Psoas muscle (tissue), 8 donors: ENCODE measurements around the gene OOSP2. TPM values are rescaled to one million over a fixed set of nuclear protein-coding genes. Genes with fewer than 3 reads are reported as not detected.

Experiments used
- ATAC-seq, 4 donors: fragments of 200-7000 bp; cut with Tn5 transposase; one replicate each; pipeline ENCODE4 v1.9.1; 2020; ENCODE audit warnings: moderate library complexity in 3 of 4, mild to moderate bottlenecking in 2 of 4
- DNase-seq, 2 donors: peaks; one replicate each; pipeline ENCODE4 v3.0.0-alpha.2; 2020
- H3K27ac ChIP-seq: fragments of 200-600 bp; one replicate; pipeline ENCODE4 v1.8.0; 2022
- H3K27me3 ChIP-seq, 3 donors: fragments of 200-600 bp in 1 of 3; one replicate each; pipeline versions ENCODE4 v1.6.1 to v1.8.0; 2013 to 2022; ENCODE audit warnings: low read length in 2 of 3, mild to moderate bottlenecking in 2 of 3, moderate library complexity in 1 of 3; ENCODE audit not compliant: insufficient read depth in 3 of 3
- H3K36me3 ChIP-seq, 2 donors: fragments of 200-600 bp in 1 of 2; one replicate each; pipeline versions ENCODE4 v1.6.1 to v1.8.0; 2013 to 2022; ENCODE audit warnings: low read depth in 1 of 2, mild to moderate bottlenecking in 1 of 2, moderate library complexity in 1 of 2; ENCODE audit not compliant: insufficient read depth in 1 of 2
- H3K4me1 ChIP-seq: fragments of 200-600 bp; one replicate; pipeline ENCODE4 v1.8.0; 2022
- H3K4me3 ChIP-seq: fragments of 200-600 bp; one replicate; pipeline ENCODE4 v1.8.0; 2022; ENCODE audit warnings: mild to moderate bottlenecking
- H3K9me3 ChIP-seq: fragments of 200-600 bp; one replicate; pipeline ENCODE4 v1.8.0; 2022
- CTCF ChIP-seq: fragments of 200-600 bp; IDR thresholded peaks from one replicate; pipeline ENCODE4 v1.8.0; 2022; ENCODE audit warnings: antibody characterized with exemption
- WGBS, 3 donors: extraction: QIAGEN DNeasy Blood & Tissue Kit; methylation state at CpG; one replicate each; pipeline versions ENCODE4 v1.1.6 to v1.1.7; 2013; 5-methylcytosine and 5-hydroxymethylcytosine counted together
- intact Hi-C, 2 donors: fragments of 100-400 bp; cut with DNase I; formaldehyde crosslinking; loops; one replicate each; pipeline versions ENCODE4 v1.11.0 to v1.14.2; 2022
- polyA plus RNA-seq, 3 donors: library from polyadenylated mRNA; stranded (reverse); fragments of 200-250 nt; gene quantifications; one replicate each; pipeline ENCODE4 v1.2.3, GENCODE V29; 2013
- total RNA-seq, 4 donors: library from RNA; stranded (reverse); fragmentation: NEBNext Ultra II Directional in 2 of 4; extraction: Animal tissue kit (Norgen Biotek cat#: 25700) in 2 of 4; gene quantifications; one replicate each; pipeline versions ENCODE4 v1.2.1 to v1.2.4, GENCODE V29; 2021 to 2023
- donor health status: healthy with polysubstance abuse.
- donor health status: DM: no; HTN: no; CAD: no; lungs with moderate emphysema.
- donor health status: Bipolar disorder and iron deficiency.
- donor health status: healthy.
- donor health status: DM: yes; HTN: yes; CAD: no.
- donor health status: DM: no; HTN: no; CAD: no.
- donor health status: DM: no; HTN: no; CAD: no.
- donor health status: DM: yes; HTN: yes; CAD: no.

The OOSP2 gene
- total and polyA plus RNA-seq, 7 donors: not detected

DNA sequence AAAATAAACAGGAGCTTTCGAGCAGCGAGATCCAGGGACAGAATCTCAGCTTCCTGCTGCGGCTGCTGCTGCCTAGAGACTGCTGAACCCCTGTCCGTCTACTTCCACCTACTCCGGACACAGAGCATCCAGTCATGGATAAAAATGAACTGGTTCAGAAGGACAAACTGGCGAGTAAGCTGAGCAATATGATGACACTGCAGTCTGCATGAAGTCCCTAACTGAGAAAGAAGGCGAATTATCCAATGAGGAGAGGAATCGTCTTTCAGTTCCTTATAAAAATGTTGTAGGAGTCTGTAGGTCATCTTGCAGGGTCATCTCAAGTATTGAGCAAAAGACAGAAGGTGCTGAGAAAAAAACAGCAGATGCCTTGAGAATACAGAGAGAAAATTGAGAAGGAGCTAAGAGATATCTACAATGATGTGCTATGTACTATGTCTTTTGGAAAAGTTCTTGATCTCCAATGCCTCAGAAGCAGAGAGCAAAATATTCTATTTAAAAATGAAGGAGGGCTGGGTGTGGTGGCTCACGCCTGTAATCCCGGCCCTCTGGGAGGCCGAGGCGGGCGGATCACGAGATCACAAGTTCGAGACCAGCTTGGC lies 37.1 kb downstream of the OOSP2 start:
- intact Hi-C loops: no loop called here
- ATAC-seq: no peak
- WGBS, 3 donors: 75 to 81% (median 79%) methylated on average over 15 of the region's 15 CpGs

GRCh38 chr11:60077981-60078380 lies 37.8 kb downstream of the OOSP2 start:
- Histone ChIP-seq H3K9me3 (no peaks in the 10 kb centered on the region), H3K27ac (no peak overlapping the region), H3K27me3 (no peaks in the 10 kb centered on the region), H3K4me1 (no peaks in the 10 kb centered on the region), H3K36me3 (no peaks in the 10 kb centered on the region), H3K4me3 (no peak overlapping the region)
- intact Hi-C loops: no loop called here
- WGBS, 3 donors: 40 to 67% (median 47%) methylated on average over 1 of the region's 1 CpG
- TF ChIP-seq CTCF: no peak
- DNase-seq (no peak), ATAC-seq (no peak)

More for the DNA sequence above, 37.1 kb downstream of the OOSP2 start:
- Histone ChIP-seq H3K36me3 (no peaks in the 10 kb centered on the region), H3K9me3 (no peaks in the 10 kb centered on the region), H3K4me1 (no peaks in the 10 kb centered on the region), H3K27ac (no peak overlapping the region), H3K4me3 (no peak overlapping the region), H3K27me3 (no peaks in the 10 kb centered on the region)
- no peak for TF ChIP-seq CTCF
- no peak for DNase-seq

DNA sequence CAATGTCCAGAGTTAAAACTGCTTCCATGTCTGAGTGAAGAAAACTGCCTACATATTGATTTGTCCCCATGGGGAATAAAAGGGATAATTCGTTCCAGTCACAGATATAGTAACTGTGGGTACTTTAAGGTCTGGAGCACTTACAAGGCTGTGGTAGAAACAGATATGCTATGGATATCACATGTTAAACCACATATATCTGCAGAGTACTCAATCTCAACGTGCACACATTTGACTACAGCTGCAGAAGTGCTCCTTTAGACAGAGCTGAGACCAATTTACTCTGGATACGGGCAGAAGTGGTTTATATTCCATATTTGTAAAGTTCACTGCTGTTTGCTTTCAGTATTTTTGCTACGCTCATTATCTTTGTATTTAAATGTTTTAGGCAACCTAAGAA lies 38.5 kb downstream of the OOSP2 start:
- 34 to 49% (median 43%) methylated on average over 4 of the region's 4 CpGs for WGBS, 3 donors
- H3K4me1 ChIP-seq: no peaks in the 10 kb centered on the region
- intact Hi-C loops: no loop called here
- no peak for TF ChIP-seq CTCF
- DNase-seq (no peak), ATAC-seq (no peak)
- H3K27me3 ChIP-seq: no peaks in the 10 kb centered on the region
- no peaks in the 10 kb centered on the region for H3K36me3 ChIP-seq
- H3K27ac ChIP-seq: no peak overlapping the region
- no peak overlapping the region for H3K4me3 ChIP-seq
- H3K9me3 ChIP-seq: no peaks in the 10 kb centered on the region

- Histone ChIP-seq H3K36me3 (no peaks in the 10 kb centered on the region), H3K9me3 (no peaks in the 10 kb centered on the region), H3K4me3 (no peak overlapping the region), H3K27me3 (no peaks in the 10 kb centered on the region), H3K27ac (no peak overlapping the region), H3K4me1 (no peaks in the 10 kb centered on the region)
- TF ChIP-seq CTCF: no peak
- ATAC-seq (no peak), DNase-seq (no peak)
- intact Hi-C loops: no loop called here
- 42 to 52% (median 43%) methylated on average over 3 of the region's 3 CpGs for WGBS, 3 donors
These were observed 40.3 kb downstream of the OOSP2 start for GRCh38 chr11:60080535-60080934.

DNA sequence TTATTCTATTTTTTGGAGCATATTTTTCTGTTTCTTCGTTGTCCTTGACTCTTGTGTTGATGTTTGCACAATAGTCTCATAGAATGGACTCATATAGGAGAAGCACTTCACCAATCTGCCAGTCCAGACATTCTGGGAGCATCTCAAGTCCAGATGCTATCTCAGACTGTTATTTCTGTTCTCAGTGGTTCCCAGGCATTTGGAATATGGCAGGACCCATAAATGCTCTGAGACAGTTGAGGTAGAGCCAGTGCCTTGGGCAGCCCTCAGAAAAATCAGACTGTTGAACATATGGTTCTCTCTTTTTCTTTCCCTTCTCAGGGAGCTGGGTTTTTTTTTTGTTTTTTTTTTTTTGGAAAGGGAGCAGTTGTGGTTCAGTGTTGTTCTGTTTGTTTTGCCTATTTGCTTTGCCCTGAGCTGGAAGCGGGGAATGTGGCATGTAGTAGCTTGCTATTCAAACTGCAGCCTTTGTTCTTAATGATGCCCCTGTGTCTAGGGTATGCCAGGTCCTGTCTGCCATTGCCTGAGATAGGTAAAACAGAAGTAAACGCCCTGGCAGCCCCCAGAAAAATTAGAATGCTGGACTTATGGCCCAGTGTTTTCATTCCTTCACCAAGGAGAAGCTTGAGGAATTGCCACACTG lies 44.5 kb downstream of the OOSP2 start:
- Histone ChIP-seq H3K4me3 (no peak overlapping the region), H3K27me3 (no peaks in the 10 kb centered on the region), H3K27ac (no peak overlapping the region), H3K36me3 (no peaks in the 10 kb centered on the region), H3K9me3 (no peaks in the 10 kb centered on the region), H3K4me1 (no peaks in the 10 kb centered on the region)
- DNase-seq: no peak
- 59 to 66% (median 64%) methylated on average over 3 of the region's 3 CpGs for WGBS, 3 donors
- ATAC-seq: no peak
- TF ChIP-seq CTCF: no peak
- intact Hi-C loops: no loop called here
